ENCODE measurements around the gene TBATA.

DNA sequence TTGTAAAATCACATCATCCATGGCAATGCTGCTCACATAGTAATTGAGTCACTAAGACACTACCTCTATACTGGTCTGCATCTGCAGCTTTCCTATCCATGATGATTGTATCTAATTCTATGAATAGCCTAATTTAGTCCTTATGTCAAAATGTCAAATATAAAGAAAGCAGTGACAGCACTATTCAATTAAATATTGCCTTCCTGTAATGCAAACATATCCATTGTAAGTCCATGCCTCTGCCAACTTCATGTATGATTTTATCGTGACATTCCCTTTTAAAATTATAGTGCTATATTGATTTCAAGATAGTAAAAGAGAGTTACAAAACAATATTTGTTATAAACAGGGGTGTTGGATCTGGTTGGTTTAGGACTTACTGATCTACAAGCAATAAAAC is 25.8 kb upstream of the TBATA start:
- TF ChIP-seq CTCF (IDR thresholded peaks at IDR 0.05) (no peak), POLR2A (IDR thresholded peaks at IDR 0.05) (no peak)

All from right lobe of liver (tissue), 4 donors.